SKM-1 treated with dmso at 0.1 percent for 144 hours (cell line): ENCODE measurements around the gene MIOX.

Experiments used
- DNase-seq: peaks from one replicate; lab custom pipeline; 2025; ENCODE audit not compliant: unreplicated experiment; lab: John Stamatoyannopoulos, UW

Gene MIOX

GRCh38 chr22:50454556-50455075 is 32.0 kb upstream of the MIOX start:
- no peak for DNase-seq

- DNase-seq: no peak
These were observed 31.5 kb upstream of the MIOX start for GRCh38 chr22:50455201-50455600.

GRCh38 chr22:50456026-50456425 is 30.6 kb upstream of the MIOX start:
- no peak for DNase-seq

- no peak for DNase-seq
These were observed 30.0 kb upstream of the MIOX start for GRCh38 chr22:50456466-50457234.

GRCh38 chr22:50459016-50459415 is 27.6 kb upstream of the MIOX start:
- no peak for DNase-seq

GRCh38 chr22:50459496-50460140 is 27.0 kb upstream of the MIOX start:
- no peak for DNase-seq

GRCh38 chr22:50460938-50461337 is 25.7 kb upstream of the MIOX start:
- no peak for DNase-seq

GRCh38 chr22:50461536-50461935 is 25.1 kb upstream of the MIOX start:
- DNase-seq: no peak

- no peak for DNase-seq
These were observed 24.6 kb upstream of the MIOX start for GRCh38 chr22:50461979-50462540.

- DNase-seq: no peak
These were observed 23.3 kb upstream of the MIOX start for GRCh38 chr22:50463188-50463900.

- no peak for DNase-seq
These were observed 22.2 kb upstream of the MIOX start for GRCh38 chr22:50464451-50464850.

GRCh38 chr22:50465066-50465930 is 21.4 kb upstream of the MIOX start:
- DNase-seq: no peak

GRCh38 chr22:50467341-50467740 is 19.3 kb upstream of the MIOX start:
- DNase-seq: no peak

GRCh38 chr22:50467773-50468440 is 18.8 kb upstream of the MIOX start:
- DNase-seq: no peak

GRCh38 chr22:50468626-50469025 is 18.0 kb upstream of the MIOX start:
- no peak for DNase-seq

- peak; percentile 71 for DNase-seq
These were observed 17.0 kb upstream of the MIOX start for GRCh38 chr22:50469377-50470305.

- DNase-seq: no peak
These were observed 16.2 kb upstream of the MIOX start for GRCh38 chr22:50470491-50470890.

GRCh38 chr22:50471197-50471847 is 15.3 kb upstream of the MIOX start:
- no peak for DNase-seq
